SK-N-SH (cell line): ENCODE results near the gene ATP2A1. TPM values are rescaled to one million over a fixed set of nuclear protein-coding genes. Genes with fewer than 3 reads are reported as not detected.

Experiments
- CTCF ChIA-PET: fragments of 300-600, 350-600 bp; formaldehyde crosslinking; extraction: SDS; loops from one replicate; lab custom pipeline; 2021; lab: Yijun Ruan, JAX
- POLR2A ChIA-PET: fragments of 350-600 bp; sonication (Branson Sonifier 250); formaldehyde crosslinking; extraction: SDS; loops from one replicate; lab custom pipeline; 2020; ENCODE audit warnings: antibody characterized with exemption, inconsistent platforms; lab: Yijun Ruan, JAX
- DNase-seq: peaks from one replicate; pipeline ENCODE4 v3.0.0; 2012
- H2AFZ ChIP-seq: fragments of 200-600 bp; sonication (generic); 2 replicates; pipeline ENCODE4 v1.8.1; 2016; ENCODE audit warnings: antibody characterized with exemption, mild to moderate bottlenecking, low read depth
- H3F3A ChIP-seq: fragments of 200-600 bp; sonication (generic); replicated peaks from 2 replicates; pipeline ENCODE3; 2016; ENCODE audit warnings: antibody characterized with exemption, mild to moderate bottlenecking; ENCODE audit not compliant: insufficient read depth
- H3K27ac ChIP-seq, 2 experiments: fragments of 200-500 bp in 1 of 2; fragments of 200-600 bp in 1 of 2; sonication (Bioruptor generic) in 1 of 2; sonication (generic), shearing (Covaris generic) in 1 of 2; 2 replicates each; pipeline versions ENCODE4 v1.5.1 to v1.6.1; 2014 to 2016; ENCODE audit warnings: low read depth in 2 of 2, inconsistent platforms in 1 of 2, low read length in 1 of 2, mild to moderate bottlenecking in 1 of 2, mixed read lengths in 1 of 2
- H3K27me3 ChIP-seq: fragments of 200-600 bp; sonication (generic), shearing (Covaris generic); 2 replicates; pipeline ENCODE4 v1.6.1; 2016; ENCODE audit warnings: mixed run types; ENCODE audit not compliant: insufficient read depth
- H3K36me3 ChIP-seq, 2 experiments: fragments of 200-500 bp in 1 of 2; fragments of 200-600 bp in 1 of 2; sonication (Bioruptor generic) in 1 of 2; sonication (generic) in 1 of 2; replicated peaks in 1 of 2; 2 replicates each; pipeline versions ENCODE3 to v1.5.1; 2014 to 2016; ENCODE audit warnings: low read length in 1 of 2, mild to moderate bottlenecking in 1 of 2; ENCODE audit not compliant: insufficient read depth in 2 of 2, control insufficient read depth in 1 of 2
- H3K4me1 ChIP-seq, 2 experiments: fragments of 200-500 bp in 1 of 2; fragments of 200-600 bp in 1 of 2; sonication (Bioruptor generic) in 1 of 2; sonication (generic), shearing (Covaris generic) in 1 of 2; 2 replicates each; pipeline versions ENCODE4 v1.5.1 to v1.6.1; 2014 to 2016; ENCODE audit warnings: low read depth in 1 of 2, low read length in 1 of 2, mixed run types in 1 of 2; ENCODE audit not compliant: insufficient read depth in 2 of 2, control insufficient read depth in 1 of 2
- H3K4me2 ChIP-seq: fragments of 200-600 bp; sonication (generic), shearing (Covaris generic); 2 replicates; pipeline ENCODE4 v1.6.1; 2017; ENCODE audit warnings: mixed run types
- H3K4me3 ChIP-seq, 2 experiments: fragments of 200-500 bp in 1 of 2; fragments of 200-600 bp in 1 of 2; sonication (Bioruptor generic) in 1 of 2; sonication (generic), shearing (Covaris generic) in 1 of 2; 2 replicates each; pipeline versions ENCODE4 v1.5.1 to v1.8.1; 2014 to 2016; ENCODE audit warnings: low read depth in 2 of 2, inconsistent platforms in 1 of 2, low read length in 1 of 2, mild to moderate bottlenecking in 1 of 2, mixed read lengths in 1 of 2, moderate library complexity in 1 of 2
- H3K79me2 ChIP-seq: fragments of 200-600 bp; sonication (generic); 2 replicates; pipeline ENCODE4 v1.8.1; 2017; ENCODE audit warnings: mild to moderate bottlenecking; ENCODE audit not compliant: insufficient read depth
- H3K9ac ChIP-seq: fragments of 200-600 bp; sonication (generic); 2 replicates; pipeline ENCODE4 v1.6.1; 2017; ENCODE audit warnings: mixed run types
- H3K9me2 ChIP-seq: fragments of 200-600 bp; sonication (generic); 2 replicates; pipeline ENCODE4 v1.6.1; 2017; ENCODE audit warnings: mixed run types
- H3K9me3 ChIP-seq: fragments of 200-600 bp; sonication (generic); 2 replicates; pipeline ENCODE4 v1.6.1; 2017; ENCODE audit warnings: mixed run types, mild to moderate bottlenecking, moderate library complexity
- H4K20me1 ChIP-seq: fragments of 200-600 bp; sonication (generic); 2 replicates; pipeline ENCODE4 v1.6.1; 2017; ENCODE audit warnings: mild to moderate bottlenecking, mixed run types; ENCODE audit not compliant: insufficient read depth
- EP300 ChIP-seq, 2 experiments: IDR thresholded peaks; 2 replicates each; pipeline versions ENCODE4 v1.4.0 to v1.6.1; 2012; ENCODE audit warnings: borderline replicate concordance in 1 of 2, low read depth in 1 of 2, low read length in 1 of 2
- EZH2phosphoT487 ChIP-seq: fragments of 200-600 bp; sonication (generic); IDR thresholded peaks from 2 replicates; pipeline ENCODE4 v1.6.1; 2017; ENCODE audit warnings: low read depth, mixed run types, mild to moderate bottlenecking, antibody characterized with exemption, moderate library complexity, borderline replicate concordance
- FOXJ3 ChIP-seq: sonication (generic); formaldehyde crosslinking; IDR thresholded peaks from 2 replicates; pipeline ENCODE4 v1.5.1; 2020; ENCODE audit warnings: mild to moderate bottlenecking, missing genetic modification reagents
- FOXM1 ChIP-seq: IDR thresholded peaks from 2 replicates; pipeline ENCODE4 v1.4.0; 2012; ENCODE audit warnings: low read depth, mild to moderate bottlenecking
- GATA2 ChIP-seq: sonication (generic); formaldehyde crosslinking; IDR thresholded peaks from 2 replicates; pipeline ENCODE4 v1.5.0; 2020; ENCODE audit warnings: mild to moderate bottlenecking, missing genetic modification reagents
- IRF3 ChIP-seq: fragments of 150-350 bp; IDR thresholded peaks from 2 replicates; pipeline ENCODE4 v1.6.1; 2016; ENCODE audit warnings: mild to moderate bottlenecking, low read depth, low read length
- MEF2A ChIP-seq: IDR thresholded peaks from 2 replicates; pipeline ENCODE4 v1.4.0; 2012; ENCODE audit warnings: low read depth, borderline replicate concordance
- MXI1 ChIP-seq: IDR thresholded peaks from 2 replicates; pipeline ENCODE4 v1.6.1; 2012; ENCODE audit warnings: mild to moderate bottlenecking, low read depth, low read length, improper control_type of control experiment
- NFIC ChIP-seq: IDR thresholded peaks from 2 replicates; pipeline ENCODE4 v1.4.0; 2012; ENCODE audit warnings: borderline replicate concordance
- NRF1 ChIP-seq: IDR thresholded peaks from 2 replicates; pipeline ENCODE4 v1.6.1; 2012; ENCODE audit warnings: low read depth, mild to moderate bottlenecking, low read length
- POLR2AphosphoS5 ChIP-seq: IDR thresholded peaks from 2 replicates; pipeline ENCODE4 v1.6.1; 2012; ENCODE audit warnings: low read depth, low read length
- RAD21 ChIP-seq: IDR thresholded peaks from 2 replicates; pipeline ENCODE4 v1.6.1; 2012; ENCODE audit warnings: mild to moderate bottlenecking, low read length
- SMC3 ChIP-seq: IDR thresholded peaks from 2 replicates; pipeline ENCODE4 v1.6.1; 2012; ENCODE audit warnings: low read depth, low read length, improper control_type of control experiment
- TAF1 ChIP-seq: IDR thresholded peaks from 2 replicates; pipeline ENCODE4 v1.6.1; 2012; ENCODE audit warnings: low read depth, mild to moderate bottlenecking, low read length, moderate library complexity, borderline replicate concordance
- TEAD4 ChIP-seq: IDR thresholded peaks from 2 replicates; pipeline ENCODE4 v1.4.0; 2012; ENCODE audit warnings: mild to moderate bottlenecking, borderline replicate concordance; ENCODE audit not compliant: insufficient read depth
- USF2 ChIP-seq: fragments of 150-350 bp; IDR thresholded peaks from 2 replicates; pipeline ENCODE4 v1.6.1; 2017; ENCODE audit warnings: antibody characterized with exemption, low read length, low read depth, borderline replicate concordance
- YY1 ChIP-seq: IDR thresholded peaks from 2 replicates; pipeline ENCODE4 v1.4.0; 2012; ENCODE audit warnings: low read depth, mild to moderate bottlenecking
- WGBS: methylation state at CpG from one replicate; pipeline ENCODE4 v1.1.6; 2017; ENCODE audit warnings: low lambda C conversion rate; 5-methylcytosine and 5-hydroxymethylcytosine counted together
- polyA plus RNA-seq, 3 experiments: library from polyadenylated mRNA; depleted of rRNA; stranded (reverse); fragments of >200 nt; gene quantifications; 2 replicates each; pipeline ENCODE4 v1.2.3, GENCODE V29; 2012
- TF ChIP-seq, protein P1 (sequence below): IDR thresholded peaks from 2 replicates; pipeline ENCODE4 v1.4.0; 2012; ENCODE audit warnings: low read depth
- TF ChIP-seq, protein P2 (sequence below): IDR thresholded peaks from 2 replicates; pipeline ENCODE4 v1.6.1; 2012; ENCODE audit warnings: mild to moderate bottlenecking, low read depth, low read length, moderate library complexity

Gene ATP2A1
- polyA plus RNA-seq, 1 of the 3 experiments (the other 2 are of a cell fraction), result 3.0 TPM

- Histone ChIP-seq H3K9me2 (no peaks in the 10 kb centered on the region), H3K36me3 (no peaks in the 10 kb centered on the region), H4K20me1 (no peaks in the 10 kb centered on the region), H2AFZ (no peak within 1 kb of the TSS)
- CTCF ChIA-PET, result interaction anchor here (2.2 kb wide), 1 partner anchor 13 kb away, joined by 14 read pairs; no protein-coding TSS in a partner anchor
- TF ChIP-seq FOXM1 (no peak), EP300 (IDR thresholded peaks at IDR 0.05; ENCODE audit: borderline replicate concordance in 1 of 2, low read depth in 1 of 2, low read length in 1 of 2) (no peak), SMC3 (no peak), FOXJ3 (CRISPR knock-in tag) (no peak), GATA2 (CRISPR knock-in tag) (no peak), NRF1 (no peak)
- TF ChIP-seq, protein P1, sequence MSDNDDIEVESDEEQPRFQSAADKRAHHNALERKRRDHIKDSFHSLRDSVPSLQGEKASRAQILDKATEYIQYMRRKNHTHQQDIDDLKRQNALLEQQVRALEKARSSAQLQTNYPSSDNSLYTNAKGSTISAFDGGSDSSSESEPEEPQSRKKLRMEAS, result no peak
- TF ChIP-seq, all 33 proteins: peak for 0
- no peak within 1 kb of the TSS for H3K4me2 ChIP-seq
- H3K27me3 ChIP-seq, result no peaks in the 10 kb centered on the region
- H3K4me1 ChIP-seq, result no peaks in the 10 kb centered on the region
- H3K9ac ChIP-seq, result no peak within 1 kb of the TSS
- no peak for DNase-seq
- no peaks in the 10 kb centered on the region for H3K79me2 ChIP-seq
- POLR2A ChIA-PET, result no interaction called here
- no peaks in the 10 kb centered on the region for H3K9me3 ChIP-seq
- WGBS, result 85% methylated on average over 10 of the region's 10 CpGs
- no peaks in the 10 kb centered on the region for H3F3A ChIP-seq
- H3K4me3 ChIP-seq, result no peak within 1 kb of the TSS
- no peak within 1 kb of the TSS for H3K27ac ChIP-seq
Observed at GRCh38 chr16:28931801-28932225, 53.5 kb downstream of the ATP2A1 start, which contains the start of gene CD19. TSS of gene CD19 (plus strand) at chr16:28931971. CDS start at chr16:28932001, 30 bp downstream.

DNA sequence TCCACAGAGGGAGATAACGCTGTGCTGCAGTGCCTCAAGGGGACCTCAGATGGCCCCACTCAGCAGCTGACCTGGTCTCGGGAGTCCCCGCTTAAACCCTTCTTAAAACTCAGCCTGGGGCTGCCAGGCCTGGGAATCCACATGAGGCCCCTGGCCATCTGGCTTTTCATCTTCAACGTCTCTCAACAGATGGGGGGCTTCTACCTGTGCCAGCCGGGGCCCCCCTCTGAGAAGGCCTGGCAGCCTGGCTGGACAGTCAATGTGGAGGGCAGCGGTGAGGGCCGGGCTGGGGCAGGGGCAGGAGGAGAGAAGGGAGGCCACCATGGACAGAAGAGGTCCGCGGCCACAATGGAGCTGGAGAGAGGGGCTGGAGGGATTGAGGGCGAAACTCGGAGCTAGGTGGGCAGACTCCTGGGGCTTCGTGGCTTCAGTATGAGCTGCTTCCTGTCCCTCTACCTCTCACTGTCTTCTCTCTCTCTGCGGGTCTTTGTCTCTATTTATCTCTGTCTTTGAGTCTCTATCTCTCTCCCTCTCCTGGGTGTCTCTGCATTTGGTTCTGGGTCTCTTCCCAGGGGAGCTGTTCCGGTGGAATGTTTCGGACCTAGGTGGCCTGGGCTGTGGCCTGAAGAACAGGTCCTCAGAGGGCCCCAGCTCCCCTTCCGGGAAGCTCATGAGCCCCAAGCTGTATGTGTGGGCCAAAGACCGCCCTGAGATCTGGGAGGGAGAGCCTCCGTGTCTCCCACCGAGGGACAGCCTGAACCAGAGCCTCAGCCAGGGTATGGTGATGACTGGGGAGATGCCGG, 54.3 kb downstream of the ATP2A1 start:
- Histone ChIP-seq H3K4me3 (no peak overlapping the region), H3K4me1 (no peaks in the 10 kb centered on the region), H3K79me2 (no peaks in the 10 kb centered on the region), H3K9me3 (no peaks in the 10 kb centered on the region), H2AFZ (no peak overlapping the region), H4K20me1 (no peaks in the 10 kb centered on the region), H3K9ac (no peak overlapping the region), H3F3A (no peaks in the 10 kb centered on the region), H3K27ac (no peak overlapping the region), H3K27me3 (no peaks in the 10 kb centered on the region), H3K36me3 (no peaks in the 10 kb centered on the region), H3K9me2 (no peaks in the 10 kb centered on the region), H3K4me2 (no peak overlapping the region)
- WGBS, result 80% methylated on average over 19 of the region's 20 CpGs
- POLR2A ChIA-PET, result no interaction called here
- no peak for DNase-seq
- CTCF ChIA-PET, result interaction anchor here (1.1 to 2.2 kb wide), 2 partner anchors 12 to 59 kb away, joined by 3 to 14 read pairs; no protein-coding TSS in a partner anchor
- TF ChIP-seq TEAD4, result no peak
- TF ChIP-seq FOXM1, result no peak
- TF ChIP-seq EP300 (IDR thresholded peaks at IDR 0.05; ENCODE audit: borderline replicate concordance in 1 of 2, low read depth in 1 of 2, low read length in 1 of 2), result no peak
- TF ChIP-seq MXI1, result no peak
- no peak for TF ChIP-seq RAD21
- no peak for TF ChIP-seq USF2
- no peak for TF ChIP-seq POLR2AphosphoS5
- TF ChIP-seq EZH2phosphoT487, result no peak
- TF ChIP-seq MEF2A, result no peak
- TF ChIP-seq, protein P2, sequence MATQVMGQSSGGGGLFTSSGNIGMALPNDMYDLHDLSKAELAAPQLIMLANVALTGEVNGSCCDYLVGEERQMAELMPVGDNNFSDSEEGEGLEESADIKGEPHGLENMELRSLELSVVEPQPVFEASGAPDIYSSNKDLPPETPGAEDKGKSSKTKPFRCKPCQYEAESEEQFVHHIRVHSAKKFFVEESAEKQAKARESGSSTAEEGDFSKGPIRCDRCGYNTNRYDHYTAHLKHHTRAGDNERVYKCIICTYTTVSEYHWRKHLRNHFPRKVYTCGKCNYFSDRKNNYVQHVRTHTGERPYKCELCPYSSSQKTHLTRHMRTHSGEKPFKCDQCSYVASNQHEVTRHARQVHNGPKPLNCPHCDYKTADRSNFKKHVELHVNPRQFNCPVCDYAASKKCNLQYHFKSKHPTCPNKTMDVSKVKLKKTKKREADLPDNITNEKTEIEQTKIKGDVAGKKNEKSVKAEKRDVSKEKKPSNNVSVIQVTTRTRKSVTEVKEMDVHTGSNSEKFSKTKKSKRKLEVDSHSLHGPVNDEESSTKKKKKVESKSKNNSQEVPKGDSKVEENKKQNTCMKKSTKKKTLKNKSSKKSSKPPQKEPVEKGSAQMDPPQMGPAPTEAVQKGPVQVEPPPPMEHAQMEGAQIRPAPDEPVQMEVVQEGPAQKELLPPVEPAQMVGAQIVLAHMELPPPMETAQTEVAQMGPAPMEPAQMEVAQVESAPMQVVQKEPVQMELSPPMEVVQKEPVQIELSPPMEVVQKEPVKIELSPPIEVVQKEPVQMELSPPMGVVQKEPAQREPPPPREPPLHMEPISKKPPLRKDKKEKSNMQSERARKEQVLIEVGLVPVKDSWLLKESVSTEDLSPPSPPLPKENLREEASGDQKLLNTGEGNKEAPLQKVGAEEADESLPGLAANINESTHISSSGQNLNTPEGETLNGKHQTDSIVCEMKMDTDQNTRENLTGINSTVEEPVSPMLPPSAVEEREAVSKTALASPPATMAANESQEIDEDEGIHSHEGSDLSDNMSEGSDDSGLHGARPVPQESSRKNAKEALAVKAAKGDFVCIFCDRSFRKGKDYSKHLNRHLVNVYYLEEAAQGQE, result no peak
- no peak for TF ChIP-seq IRF3
- no peak for TF ChIP-seq TAF1
- TF ChIP-seq YY1, result no peak
- TF ChIP-seq SMC3, result no peak
- no peak for TF ChIP-seq NFIC
